Thyroid gland (tissue), 4 donors: ENCODE results near the gene MAP6.

ENCODE experiments used
- CTCF ChIP-seq, 6 experiments: fragments of 200-600 bp in 3 of 6; fragments of 450-650 bp in 3 of 6; sonication (generic) in 3 of 6; IDR thresholded peaks; one replicate each; pipeline ENCODE4 v1.5.1; 2016 to 2019; ENCODE audit warnings: antibody characterized with exemption in 6 of 6, mild to moderate bottlenecking in 2 of 6, inconsistent platforms in 1 of 6, moderate library complexity in 1 of 6
- POLR2A ChIP-seq, 2 donors: fragments of 450-650 bp; IDR thresholded peaks; one replicate each; pipeline ENCODE4 v1.6.1; 2017; ENCODE audit warnings: antibody characterized with exemption in 2 of 2, mild to moderate bottlenecking in 2 of 2, moderate library complexity in 1 of 2

- no peak for TF ChIP-seq CTCF (IDR thresholded peaks at IDR 0.05)
- TF ChIP-seq POLR2A (IDR thresholded peaks at IDR 0.05) = no peak
These were observed 30.8 kb downstream of the MAP6 start for GRCh38 chr11:75637998-75638397.
